Occipital lobe (tissue), 1 donor: ENCODE results near the gene SLC5A9. TPM values are rescaled to one million over a fixed set of nuclear protein-coding genes. Genes with fewer than 3 reads are reported as not detected.

Experiments used
- total RNA-seq: library from RNA; depleted of rRNA; stranded (reverse); fragments of >200 nt; gene quantifications from one replicate; pipeline ENCODE4 v1.2.3, GENCODE V29; 2014

Gene SLC5A9
- total RNA-seq, 1 donor from 2014 or later: not detected

Other genes starting within 250 kb of the SLC5A9 start
- gene TRABD2B, start 225.3 kb upstream of the SLC5A9 start, total RNA-seq: under 0.01 TPM
- 15.8 TPM for gene SPATA6, start 249.5 kb downstream of the SLC5A9 start, total RNA-seq